Measurements from ENCODE around the gene ATXN1.
A peak's percentile ranks its signal among the peaks of the same experiment; 100 is the strongest.

DNA sequence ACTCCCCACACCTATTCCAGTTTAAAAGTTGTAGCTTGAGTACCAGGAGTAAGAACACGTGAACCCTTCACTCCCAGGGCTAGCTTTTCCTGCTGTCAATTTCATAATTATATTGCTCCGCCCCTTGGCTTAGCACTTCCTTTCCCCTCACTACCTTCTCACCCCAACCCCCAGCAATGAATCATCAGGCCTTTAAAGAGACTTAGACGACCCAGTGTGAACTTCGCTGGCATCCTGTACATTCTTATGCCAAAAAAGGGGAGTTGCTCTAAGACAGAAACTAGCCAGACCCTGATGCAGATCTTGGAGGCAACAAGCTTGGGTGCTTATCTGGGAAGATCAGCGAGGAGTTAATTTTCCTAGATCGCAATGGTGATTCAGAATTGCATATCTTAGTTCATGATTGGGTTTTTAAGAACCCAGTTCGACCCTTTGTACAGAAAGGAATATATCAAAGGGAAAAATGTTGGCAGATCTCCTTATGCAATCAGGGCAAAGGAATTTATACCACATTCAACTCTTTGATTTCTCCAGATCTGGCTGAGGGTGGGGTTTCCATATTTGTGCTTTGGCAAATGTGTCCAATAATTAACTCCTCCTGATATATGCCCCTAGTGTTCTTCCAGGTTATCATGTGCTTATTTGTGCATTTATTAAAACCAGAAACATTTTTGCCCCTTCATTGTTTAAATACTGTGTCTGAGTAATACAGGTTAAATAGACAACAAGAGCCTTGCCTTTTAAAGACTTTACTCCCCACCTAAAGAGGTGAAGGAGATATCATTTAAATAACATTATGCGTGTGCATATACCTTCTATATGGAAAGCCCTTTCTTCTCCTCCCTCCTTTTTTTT lies 8.1 kb upstream of the ATXN1 start:
- TF ChIP-seq FOXM1 (IDR thresholded peaks at IDR 0.05; ENCODE audit: borderline replicate concordance) (no peak), SP1 (IDR thresholded peaks at IDR 0.05) (no peak), FOXA1 (IDR thresholded peaks at IDR 0.05) (no peak), TARDBP (IDR thresholded peaks at IDR 0.05) (no peak), L3MBTL2 (conservative IDR thresholded peaks at IDR 0.05) (no peak), NFRKB (IDR thresholded peaks at IDR 0.05) (no peak), HDGF (IDR thresholded peaks at IDR 0.05; ENCODE audit: borderline replicate concordance) (no peak), SUZ12 (IDR thresholded peaks at IDR 0.05) (no peak), BHLHE40 (IDR thresholded peaks at IDR 0.05; ENCODE audit: borderline replicate concordance) (no peak)
- TF ChIP-seq, protein P1, sequence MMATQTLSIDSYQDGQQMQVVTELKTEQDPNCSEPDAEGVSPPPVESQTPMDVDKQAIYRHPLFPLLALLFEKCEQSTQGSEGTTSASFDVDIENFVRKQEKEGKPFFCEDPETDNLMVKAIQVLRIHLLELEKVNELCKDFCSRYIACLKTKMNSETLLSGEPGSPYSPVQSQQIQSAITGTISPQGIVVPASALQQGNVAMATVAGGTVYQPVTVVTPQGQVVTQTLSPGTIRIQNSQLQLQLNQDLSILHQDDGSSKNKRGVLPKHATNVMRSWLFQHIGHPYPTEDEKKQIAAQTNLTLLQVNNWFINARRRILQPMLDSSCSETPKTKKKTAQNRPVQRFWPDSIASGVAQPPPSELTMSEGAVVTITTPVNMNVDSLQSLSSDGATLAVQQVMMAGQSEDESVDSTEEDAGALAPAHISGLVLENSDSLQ (IDR thresholded peaks at IDR 0.05): peak; percentile 55; the same call in 1 of the 2 replicates

Data from HEK293T (cell line).